AG04450 (cell line): Measurements from ENCODE around the gene PTPN5. TPM values are rescaled to one million over a fixed set of nuclear protein-coding genes. Genes with fewer than 3 reads are reported as not detected.

Experiments
- CTCF ChIA-PET: fragments of 300-600, 350-600 bp; formaldehyde crosslinking; extraction: SDS; loops from one replicate; lab custom pipeline; 2022; ENCODE audit warnings: antibody characterized with exemption, inconsistent platforms; lab: Charles Lee
- POLR2A ChIA-PET: fragments of 350-600 bp; formaldehyde crosslinking; extraction: SDS; loops from one replicate; lab custom pipeline; 2021; ENCODE audit warnings: antibody characterized with exemption, inconsistent platforms; lab: Yijun Ruan, JAX
- DNase-seq: peaks from one replicate; pipeline ENCODE4 v3.0.0-alpha.2; 2011; ENCODE audit warnings: low read depth, low spot score
- H3K27ac ChIP-seq: one replicate; pipeline ENCODE4 v1.5.1; 2012; ENCODE audit warnings: low read depth, low read length, control low read depth
- H3K27me3 ChIP-seq: one replicate; pipeline ENCODE4 v1.6.0; 2012; ENCODE audit warnings: low read length; ENCODE audit not compliant: control insufficient read depth, insufficient read depth
- H3K4me3 ChIP-seq: 2 replicates; pipeline ENCODE4 v1.5.1; 2011; ENCODE audit warnings: mild to moderate bottlenecking, low read depth, low read length, control low read depth
- H3K9me3 ChIP-seq: 2 replicates; pipeline ENCODE4 v1.5.1; 2012; ENCODE audit warnings: low read length; ENCODE audit not compliant: control insufficient read depth, insufficient read depth
- polyA plus RNA-seq: library from polyadenylated mRNA; depleted of rRNA; stranded (reverse); fragments of >200 nt; gene quantifications from 2 replicates; pipeline ENCODE4 v1.2.3, GENCODE V29; 2011
- TF ChIP-seq, protein P1 (sequence below): IDR thresholded peaks from 2 replicates; pipeline ENCODE4 v1.5.1; 2011; ENCODE audit warnings: low read depth, low read length, control low read depth, inconsistent platforms

The PTPN5 gene
- polyA plus RNA-seq, 1 experiment, result not detected

DNA sequence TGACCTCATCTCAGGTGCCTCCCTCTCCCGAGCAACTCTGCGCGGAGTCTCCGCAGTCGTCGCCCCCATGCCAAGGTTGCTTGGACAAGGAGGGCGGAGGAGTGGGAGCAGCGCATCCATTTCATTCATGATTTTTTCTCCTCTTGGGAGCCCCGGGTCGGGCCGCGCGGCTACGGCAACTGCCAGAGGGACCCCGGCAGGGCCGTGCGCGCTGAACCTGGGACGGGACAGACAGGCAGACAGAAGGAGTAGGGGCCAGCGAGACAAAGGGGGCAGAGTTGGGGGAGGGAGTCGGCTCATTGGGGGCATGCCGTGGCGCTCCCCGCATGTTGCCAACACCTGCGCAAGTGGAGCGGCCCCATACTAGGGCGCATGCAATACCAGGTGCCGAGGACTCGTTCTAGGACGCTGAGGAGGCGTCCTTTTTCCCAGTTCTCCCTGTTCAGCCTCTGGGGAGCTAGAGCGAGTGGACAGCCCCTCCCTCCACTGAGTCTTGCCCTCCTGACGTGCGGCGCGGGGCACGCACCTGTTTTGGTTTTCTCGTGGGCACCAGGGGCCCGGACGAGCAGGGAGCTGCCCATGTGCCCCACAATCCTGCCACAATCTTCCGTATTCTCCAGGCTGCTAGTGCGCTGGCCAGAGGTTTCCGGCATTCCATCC is 501 bp upstream of the PTPN5 start:
- Histone ChIP-seq H3K4me3 (no peak overlapping the region), H3K27ac (no peak overlapping the region), H3K9me3 (peaks cover 5% of the 10 kb centered on the region; the same call in 1 of the 2 replicates), H3K27me3 (peaks cover 38% of the 10 kb centered on the region)
- CTCF ChIA-PET, result no interaction called here
- TF ChIP-seq, protein P1, sequence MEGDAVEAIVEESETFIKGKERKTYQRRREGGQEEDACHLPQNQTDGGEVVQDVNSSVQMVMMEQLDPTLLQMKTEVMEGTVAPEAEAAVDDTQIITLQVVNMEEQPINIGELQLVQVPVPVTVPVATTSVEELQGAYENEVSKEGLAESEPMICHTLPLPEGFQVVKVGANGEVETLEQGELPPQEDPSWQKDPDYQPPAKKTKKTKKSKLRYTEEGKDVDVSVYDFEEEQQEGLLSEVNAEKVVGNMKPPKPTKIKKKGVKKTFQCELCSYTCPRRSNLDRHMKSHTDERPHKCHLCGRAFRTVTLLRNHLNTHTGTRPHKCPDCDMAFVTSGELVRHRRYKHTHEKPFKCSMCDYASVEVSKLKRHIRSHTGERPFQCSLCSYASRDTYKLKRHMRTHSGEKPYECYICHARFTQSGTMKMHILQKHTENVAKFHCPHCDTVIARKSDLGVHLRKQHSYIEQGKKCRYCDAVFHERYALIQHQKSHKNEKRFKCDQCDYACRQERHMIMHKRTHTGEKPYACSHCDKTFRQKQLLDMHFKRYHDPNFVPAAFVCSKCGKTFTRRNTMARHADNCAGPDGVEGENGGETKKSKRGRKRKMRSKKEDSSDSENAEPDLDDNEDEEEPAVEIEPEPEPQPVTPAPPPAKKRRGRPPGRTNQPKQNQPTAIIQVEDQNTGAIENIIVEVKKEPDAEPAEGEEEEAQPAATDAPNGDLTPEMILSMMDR, result no peak
- POLR2A ChIA-PET, result no interaction called here
- no peak for DNase-seq

DNA sequence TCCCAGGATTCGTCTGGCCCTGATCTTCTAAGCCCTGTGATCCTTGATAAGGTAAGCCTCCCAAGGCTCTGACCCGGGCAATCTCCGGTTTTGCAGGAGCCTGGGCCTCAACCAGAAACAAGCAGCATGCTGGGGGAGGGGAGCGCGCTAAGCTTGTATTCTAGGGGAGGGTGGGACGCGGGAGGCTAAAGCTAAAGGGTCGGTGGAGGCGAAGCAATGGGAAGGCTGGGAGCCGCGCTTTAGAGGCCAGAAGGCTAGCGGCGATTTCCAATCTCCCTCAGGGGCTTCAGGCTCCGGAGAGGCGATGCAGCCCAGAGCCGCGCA is 753 bp downstream of the PTPN5 start:
- peaks cover 40% of the 10 kb centered on the region for H3K27me3 ChIP-seq

DNA sequence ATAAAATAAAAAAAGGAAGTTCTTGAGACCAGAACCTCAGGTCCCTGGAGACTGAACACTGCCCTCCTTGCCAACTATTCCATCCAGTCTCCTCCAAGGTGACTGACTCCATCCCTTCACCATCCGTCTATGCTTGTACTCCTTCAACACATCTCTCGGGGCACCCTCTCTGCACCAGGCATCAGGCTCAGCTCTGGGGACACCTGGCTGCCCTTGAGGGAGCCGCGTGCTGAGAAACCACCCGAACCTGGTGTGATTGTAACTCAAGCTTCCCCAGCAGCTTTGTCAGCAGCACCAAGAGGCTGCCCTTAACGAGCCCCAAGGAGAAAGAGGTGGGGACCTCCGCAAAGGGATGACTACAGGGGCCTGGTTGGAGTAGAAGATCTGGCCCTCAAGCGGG is 1.7 kb downstream of the PTPN5 start:
- POLR2A ChIA-PET, result no interaction called here
- TF ChIP-seq, protein P1, result no peak
- H3K4me3 ChIP-seq, result no peak overlapping the region
- peaks cover 5% of the 10 kb centered on the region; the same call in 1 of the 2 replicates for H3K9me3 ChIP-seq
- H3K27ac ChIP-seq, result no peak overlapping the region
- H3K27me3 ChIP-seq, result peaks cover 37% of the 10 kb centered on the region
- CTCF ChIA-PET, result interaction anchor here (1.1 kb wide), 1 partner anchor 26 kb away, joined by 4 read pairs; no protein-coding TSS in a partner anchor
- DNase-seq, result no peak

More for the DNA sequence above, 753 bp downstream of the PTPN5 start:
- ChIA-PET CTCF (interaction anchor here (1.1 kb wide), 1 partner anchor 26 kb away, joined by 4 read pairs; no protein-coding TSS in a partner anchor), POLR2A (no interaction called here)
- H3K27ac ChIP-seq, result no peak overlapping the region
- H3K9me3 ChIP-seq, result peaks cover 5% of the 10 kb centered on the region; the same call in 1 of the 2 replicates
- DNase-seq, result no peak
- TF ChIP-seq, protein P1, result no peak
- no peak overlapping the region for H3K4me3 ChIP-seq

DNA sequence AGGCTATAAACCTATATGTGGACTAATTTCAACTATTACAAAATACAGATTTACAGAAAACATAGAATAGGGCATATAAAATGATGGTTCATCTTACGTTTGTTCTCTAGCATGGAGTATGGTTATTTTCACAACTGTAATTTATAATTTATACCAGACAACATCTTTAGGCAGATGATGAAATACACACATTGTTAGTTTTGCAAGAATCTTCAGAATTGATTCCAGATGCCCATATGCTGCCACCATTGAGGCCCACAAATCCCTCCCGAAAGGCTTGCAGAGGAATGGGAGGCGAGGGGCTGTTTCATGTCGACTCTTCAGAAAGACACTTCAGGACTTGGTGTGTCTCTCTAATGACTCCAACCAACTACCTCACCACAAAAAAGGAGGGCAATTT is 6.2 kb downstream of the PTPN5 start:
- H3K4me3 ChIP-seq, result no peak overlapping the region
- no peaks in the 10 kb centered on the region for H3K9me3 ChIP-seq
- H3K27me3 ChIP-seq, result peaks cover 15% of the 10 kb centered on the region
- CTCF ChIA-PET, result no interaction called here
- DNase-seq, result no peak
- H3K27ac ChIP-seq, result no peak overlapping the region
- POLR2A ChIA-PET, result no interaction called here
- TF ChIP-seq, protein P1, result no peak

DNA sequence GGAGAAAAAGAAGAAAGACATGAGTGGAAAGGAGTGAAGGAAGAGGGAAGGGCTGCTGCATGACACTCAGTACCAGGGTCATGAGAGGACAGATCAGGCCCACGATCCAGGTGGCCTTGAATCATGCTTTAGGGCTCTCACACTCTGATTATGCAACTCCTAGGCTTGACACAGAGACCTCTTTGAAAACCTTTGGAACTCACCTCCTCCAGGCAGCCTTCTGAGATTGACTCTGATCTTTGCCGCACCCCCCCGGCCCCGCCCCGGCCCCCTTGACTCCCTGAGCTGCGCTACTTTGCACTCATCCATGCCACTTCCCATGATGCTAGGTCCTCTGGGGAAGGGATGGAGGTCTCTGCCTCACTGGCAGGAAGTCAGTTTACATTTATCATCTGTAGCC is 10.7 kb downstream of the PTPN5 start:
- no peak for DNase-seq
- Histone ChIP-seq H3K9me3 (no peaks in the 10 kb centered on the region), H3K27ac (no peak overlapping the region), H3K27me3 (peaks cover 7% of the 10 kb centered on the region), H3K4me3 (no peak overlapping the region)
- TF ChIP-seq, protein P1, result no peak
- CTCF ChIA-PET, result interaction anchor here (1.9 kb wide), 1 partner anchor 17 kb away, joined by 7 read pairs; no protein-coding TSS in a partner anchor
- POLR2A ChIA-PET, result no interaction called here
